WI38 (cell line): Measurements from ENCODE around the gene RTP5.
"Not testable (repeated sequence)": the region's sequence is repeated elsewhere in the genome, so short reads cannot be mapped to it uniquely, and the experiment has no call there.

Experiments used
- H3K4me3 ChIP-seq: 2 replicates; pipeline ENCODE4 v1.5.1; 2011; ENCODE audit warnings: low read depth, mild to moderate bottlenecking, control low read depth, low read length
- TF ChIP-seq, protein P1 (sequence below): IDR thresholded peaks from 2 replicates; pipeline ENCODE4 v1.5.1; 2012; ENCODE audit warnings: low read depth, mild to moderate bottlenecking, control low read depth, low read length

The RTP5 gene

DNA sequence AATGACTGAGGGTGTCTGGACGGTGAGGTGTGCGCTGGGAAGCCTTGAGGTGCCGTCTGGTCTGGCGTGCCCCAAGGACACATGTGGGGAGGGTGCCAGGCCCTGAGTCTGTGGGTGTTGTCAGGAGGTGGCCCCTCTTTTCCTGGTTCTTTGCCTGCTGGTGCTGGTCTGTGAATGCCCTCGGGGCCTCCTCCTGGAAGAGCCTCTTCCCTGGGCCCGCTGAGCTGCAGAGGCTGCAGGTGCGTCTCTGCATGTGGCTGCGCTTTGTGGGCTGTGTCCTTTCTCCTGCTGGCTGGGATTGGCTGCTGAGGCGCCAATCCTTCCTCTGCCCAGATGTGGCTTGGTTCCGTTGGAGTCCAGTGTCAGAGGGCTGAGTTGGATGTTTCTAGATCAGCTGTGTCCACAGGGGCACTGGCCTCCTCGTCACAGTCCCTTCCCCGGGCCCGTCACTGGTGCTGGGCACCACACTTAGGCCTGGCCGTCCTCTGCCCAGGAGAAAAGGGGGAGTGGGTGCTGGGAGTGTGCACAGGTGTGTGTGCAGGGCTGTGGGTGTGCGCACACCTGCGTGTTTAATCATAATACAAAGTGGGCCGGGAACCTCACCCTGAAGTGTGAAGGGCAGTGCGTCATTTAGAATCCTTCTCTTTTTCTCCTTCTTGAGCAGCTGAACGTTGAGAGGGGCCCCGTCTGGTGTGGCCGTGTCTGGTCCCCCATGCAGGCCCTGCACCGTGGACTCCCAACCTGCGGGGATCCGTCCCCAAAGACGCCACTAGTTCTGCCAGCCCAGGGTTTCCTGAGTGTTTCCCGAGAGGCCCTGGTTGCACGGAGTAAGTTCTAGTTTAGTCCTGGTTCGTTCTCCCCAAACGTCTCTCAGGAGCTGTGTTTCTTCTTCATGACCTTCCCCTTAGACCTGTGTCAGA is 35.5 kb downstream of the RTP5 start:
- H3K4me3 ChIP-seq = no peak overlapping the region
- TF ChIP-seq, protein P1, sequence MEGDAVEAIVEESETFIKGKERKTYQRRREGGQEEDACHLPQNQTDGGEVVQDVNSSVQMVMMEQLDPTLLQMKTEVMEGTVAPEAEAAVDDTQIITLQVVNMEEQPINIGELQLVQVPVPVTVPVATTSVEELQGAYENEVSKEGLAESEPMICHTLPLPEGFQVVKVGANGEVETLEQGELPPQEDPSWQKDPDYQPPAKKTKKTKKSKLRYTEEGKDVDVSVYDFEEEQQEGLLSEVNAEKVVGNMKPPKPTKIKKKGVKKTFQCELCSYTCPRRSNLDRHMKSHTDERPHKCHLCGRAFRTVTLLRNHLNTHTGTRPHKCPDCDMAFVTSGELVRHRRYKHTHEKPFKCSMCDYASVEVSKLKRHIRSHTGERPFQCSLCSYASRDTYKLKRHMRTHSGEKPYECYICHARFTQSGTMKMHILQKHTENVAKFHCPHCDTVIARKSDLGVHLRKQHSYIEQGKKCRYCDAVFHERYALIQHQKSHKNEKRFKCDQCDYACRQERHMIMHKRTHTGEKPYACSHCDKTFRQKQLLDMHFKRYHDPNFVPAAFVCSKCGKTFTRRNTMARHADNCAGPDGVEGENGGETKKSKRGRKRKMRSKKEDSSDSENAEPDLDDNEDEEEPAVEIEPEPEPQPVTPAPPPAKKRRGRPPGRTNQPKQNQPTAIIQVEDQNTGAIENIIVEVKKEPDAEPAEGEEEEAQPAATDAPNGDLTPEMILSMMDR = no peak

DNA sequence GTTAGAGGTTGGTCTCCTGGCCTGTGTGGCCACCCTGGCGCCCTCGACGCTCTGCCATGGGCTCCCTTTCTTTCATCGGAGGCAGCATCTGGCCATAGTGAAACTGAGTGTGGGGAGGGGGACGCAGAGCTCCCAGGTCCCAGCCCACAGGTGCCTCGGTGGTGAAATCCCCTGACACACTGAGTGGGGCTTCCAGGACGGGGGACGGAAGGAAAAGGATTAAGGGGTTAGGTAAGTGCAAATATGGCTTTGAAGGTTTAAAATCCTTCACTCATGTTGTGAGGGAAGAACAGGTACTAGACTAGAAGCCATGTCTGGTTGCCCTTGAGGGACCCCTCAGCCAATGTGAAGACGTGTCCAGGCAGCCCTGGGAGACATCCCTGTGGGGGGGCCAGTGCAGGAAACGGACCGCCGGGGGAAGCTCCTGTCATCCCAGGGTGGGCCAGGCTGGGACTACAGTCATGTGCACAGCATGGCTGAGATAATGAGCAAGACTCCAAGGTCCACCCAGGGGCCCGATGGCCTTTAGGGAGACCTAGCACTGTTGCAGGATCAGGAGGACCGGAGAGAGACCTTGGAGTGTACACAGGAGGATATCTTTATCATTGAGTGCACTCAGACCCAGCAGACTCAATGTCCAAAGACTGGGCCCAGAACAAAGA is 36.3 kb downstream of the RTP5 start:
- H3K4me3 ChIP-seq = no peak overlapping the region
- TF ChIP-seq, protein P1 = no peak

DNA sequence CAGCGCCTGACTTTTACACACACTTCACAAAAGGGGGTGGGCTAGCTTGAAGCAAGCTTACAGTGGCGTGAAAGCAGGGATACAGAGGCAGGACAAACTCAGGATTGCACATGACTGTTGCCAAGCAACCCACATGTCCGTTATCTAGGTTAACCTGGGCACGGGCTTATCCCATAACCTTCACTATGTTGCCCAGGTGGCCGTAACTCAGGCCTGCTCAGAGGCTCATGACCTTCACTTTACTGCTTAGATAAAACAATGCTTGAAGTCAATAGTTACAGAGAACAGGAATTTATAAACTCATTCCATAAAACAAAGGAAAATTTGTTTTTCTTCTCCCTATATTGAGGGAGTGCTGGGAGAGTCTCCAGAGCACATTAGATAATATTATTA is 36.8 kb downstream of the RTP5 start:
- H3K4me3 ChIP-seq = not testable (repeated sequence)

DNA sequence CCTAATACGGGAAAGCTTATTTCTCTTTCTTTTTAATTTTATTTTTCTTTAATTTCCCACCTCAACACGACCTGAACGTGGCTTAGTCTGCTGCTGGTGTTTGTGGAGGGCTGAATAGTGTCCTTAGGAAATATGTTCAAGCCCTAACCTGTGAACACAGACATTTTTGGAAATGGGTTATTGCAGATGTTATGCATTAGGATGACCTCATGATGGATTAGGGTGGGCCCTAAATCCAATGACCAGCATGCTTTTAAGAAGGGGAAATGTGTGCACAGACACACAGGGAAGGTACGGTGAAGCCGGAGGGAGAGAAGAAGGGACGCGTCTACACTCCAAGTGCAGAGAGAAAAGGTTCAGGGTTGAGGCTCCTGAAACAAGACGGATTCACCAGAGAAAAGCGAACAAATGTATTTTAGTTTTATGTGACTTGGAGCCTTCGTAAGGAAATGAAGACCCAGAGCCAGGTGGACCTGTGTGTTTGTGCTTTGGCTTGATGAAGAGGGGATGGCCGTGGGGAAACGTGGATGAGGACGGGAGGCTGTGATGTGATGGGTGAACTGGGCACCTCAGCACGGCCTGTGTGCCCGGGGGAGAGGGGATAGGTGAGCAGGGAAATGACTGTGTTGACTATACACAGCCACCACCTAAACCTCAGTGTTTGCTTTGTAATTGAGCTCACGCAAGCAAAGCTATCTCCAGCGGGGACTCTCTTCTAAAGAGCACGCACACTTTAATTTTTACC is 37.5 kb downstream of the RTP5 start:
- no peak overlapping the region for H3K4me3 ChIP-seq
- TF ChIP-seq, protein P1 = no peak

DNA sequence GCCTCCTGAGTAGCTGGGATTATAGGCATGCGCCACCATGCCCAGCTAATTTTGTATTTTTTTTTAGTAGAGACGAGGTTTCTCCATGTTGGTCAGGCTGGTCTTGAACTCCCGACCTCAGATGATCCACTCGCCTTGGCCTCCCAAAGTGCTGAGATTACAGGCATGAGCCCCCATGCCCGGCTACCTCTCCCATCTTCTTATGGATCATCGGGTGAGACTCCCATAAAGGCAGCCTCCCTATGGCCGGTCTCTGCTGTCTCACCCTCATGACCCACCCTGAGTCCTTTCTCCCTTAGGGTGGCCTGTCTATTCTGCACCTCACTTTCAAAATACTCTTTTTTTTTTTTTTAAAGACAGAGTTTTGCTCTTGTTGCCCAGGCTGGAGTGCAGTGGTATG is 38.3 kb downstream of the RTP5 start:
- not testable (repeated sequence) for H3K4me3 ChIP-seq

DNA sequence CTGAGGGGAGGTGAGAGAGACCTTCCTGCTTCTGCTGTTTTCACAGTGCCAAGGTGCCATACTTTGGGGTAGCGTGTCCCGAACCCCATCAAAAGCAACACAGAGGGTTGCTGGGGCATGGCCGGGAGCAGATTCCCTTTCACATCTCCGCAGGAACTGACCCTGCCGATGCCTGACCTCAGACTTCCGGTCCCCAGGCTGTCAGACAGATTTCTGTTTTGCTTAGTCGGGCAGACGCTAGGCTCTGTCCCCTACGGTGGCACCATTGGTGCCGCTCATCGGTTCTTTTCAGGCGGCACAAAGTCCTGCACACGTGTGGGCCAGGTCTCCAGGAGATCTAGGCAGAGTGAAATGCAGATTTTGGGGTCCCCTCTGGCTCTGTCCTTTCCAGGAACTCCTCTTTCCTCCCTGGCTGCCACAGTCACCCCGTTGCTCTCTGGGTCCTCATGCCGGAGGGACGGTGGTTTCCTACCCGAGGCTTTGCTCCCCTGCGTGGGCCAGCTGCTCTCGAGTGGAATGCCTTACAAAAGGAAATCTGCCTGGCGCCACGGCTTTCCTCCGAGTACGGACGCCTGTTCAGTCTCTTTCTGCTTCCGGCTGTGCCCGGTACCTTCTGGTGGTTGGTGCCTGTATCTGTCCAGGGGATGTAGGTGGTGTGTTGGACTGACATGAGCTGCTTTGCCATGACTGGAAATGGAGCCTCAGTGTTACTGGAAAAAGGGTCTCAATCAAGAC is 39.3 kb downstream of the RTP5 start:
- TF ChIP-seq, protein P1 = no peak
- H3K4me3 ChIP-seq = no peak overlapping the region

DNA sequence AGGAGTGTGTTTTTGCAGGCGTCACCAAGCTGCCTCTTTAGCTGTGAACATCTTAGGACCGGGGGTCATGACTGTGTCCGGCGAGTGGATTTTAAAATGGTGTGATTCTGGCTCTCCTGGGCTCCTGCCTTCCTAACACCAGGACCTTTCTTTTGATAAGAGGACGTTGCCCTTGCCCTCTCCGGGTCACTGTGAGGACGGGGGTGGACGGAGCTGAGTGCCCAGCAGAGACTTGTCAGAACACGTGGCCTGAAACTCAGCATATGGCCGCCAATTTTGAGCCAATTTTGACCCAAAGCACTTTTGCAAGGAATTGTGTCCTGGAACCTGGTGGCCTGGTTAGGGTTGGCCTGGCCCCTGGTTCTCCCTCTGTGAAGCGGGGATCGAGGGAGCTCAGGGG is 40.2 kb downstream of the RTP5 start:
- TF ChIP-seq, protein P1 = no peak

More for the DNA sequence above, 40.2 kb downstream of the RTP5 start:
- no peak overlapping the region for H3K4me3 ChIP-seq
